Psoas muscle (tissue), 8 donors: ENCODE data around the gene RNF43. TPM values are rescaled to one million over a fixed set of nuclear protein-coding genes. Genes with fewer than 3 reads are reported as not detected.
"Not testable (repeated sequence)": the region's sequence is repeated elsewhere in the genome, so short reads cannot be mapped to it uniquely, and the experiment has no call there.

ENCODE experiments used
- ATAC-seq, 4 donors: fragments of 200-7000 bp; cut with Tn5 transposase; one replicate each; pipeline ENCODE4 v1.9.1; 2020; ENCODE audit warnings: moderate library complexity in 3 of 4, mild to moderate bottlenecking in 2 of 4
- DNase-seq, 2 donors: peaks; one replicate each; pipeline ENCODE4 v3.0.0-alpha.2; 2020
- H3K27ac ChIP-seq: fragments of 200-600 bp; one replicate; pipeline ENCODE4 v1.8.0; 2022
- H3K27me3 ChIP-seq, 3 donors: fragments of 200-600 bp in 1 of 3; one replicate each; pipeline versions ENCODE4 v1.6.1 to v1.8.0; 2013 to 2022; ENCODE audit warnings: low read length in 2 of 3, mild to moderate bottlenecking in 2 of 3, moderate library complexity in 1 of 3; ENCODE audit not compliant: insufficient read depth in 3 of 3
- H3K36me3 ChIP-seq, 2 donors: fragments of 200-600 bp in 1 of 2; one replicate each; pipeline versions ENCODE4 v1.6.1 to v1.8.0; 2013 to 2022; ENCODE audit warnings: low read depth in 1 of 2, mild to moderate bottlenecking in 1 of 2, moderate library complexity in 1 of 2; ENCODE audit not compliant: insufficient read depth in 1 of 2
- H3K4me1 ChIP-seq: fragments of 200-600 bp; one replicate; pipeline ENCODE4 v1.8.0; 2022
- H3K4me3 ChIP-seq: fragments of 200-600 bp; one replicate; pipeline ENCODE4 v1.8.0; 2022; ENCODE audit warnings: mild to moderate bottlenecking
- H3K9me3 ChIP-seq: fragments of 200-600 bp; one replicate; pipeline ENCODE4 v1.8.0; 2022
- CTCF ChIP-seq: fragments of 200-600 bp; IDR thresholded peaks from one replicate; pipeline ENCODE4 v1.8.0; 2022; ENCODE audit warnings: antibody characterized with exemption
- WGBS, 3 donors: extraction: QIAGEN DNeasy Blood & Tissue Kit; methylation state at CpG; one replicate each; pipeline versions ENCODE4 v1.1.6 to v1.1.7; 2013; 5-methylcytosine and 5-hydroxymethylcytosine counted together
- intact Hi-C, 2 donors: fragments of 100-400 bp; cut with DNase I; formaldehyde crosslinking; loops; one replicate each; pipeline versions ENCODE4 v1.11.0 to v1.14.2; 2022
- polyA plus RNA-seq, 3 donors: library from polyadenylated mRNA; stranded (reverse); fragments of 200-250 nt; gene quantifications; one replicate each; pipeline ENCODE4 v1.2.3, GENCODE V29; 2013
- total RNA-seq, 4 donors: library from RNA; stranded (reverse); fragmentation: NEBNext Ultra II Directional in 2 of 4; extraction: Animal tissue kit (Norgen Biotek cat#: 25700) in 2 of 4; gene quantifications; one replicate each; pipeline versions ENCODE4 v1.2.1 to v1.2.4, GENCODE V29; 2021 to 2023
- donor health status: healthy with polysubstance abuse.
- donor health status: DM: no; HTN: no; CAD: no; lungs with moderate emphysema.
- donor health status: Bipolar disorder and iron deficiency.
- donor health status: healthy.
- donor health status: DM: yes; HTN: yes; CAD: no.
- donor health status: DM: no; HTN: no; CAD: no.
- donor health status: DM: no; HTN: no; CAD: no.
- donor health status: DM: yes; HTN: yes; CAD: no.

Gene RNF43
- total and polyA plus RNA-seq, 7 donors, result 0.03 to 0.25 (median 0.06) TPM; not detected in 3

GRCh38 chr17:58399974-58400373 lies 17.4 kb downstream of the RNF43 start:
- Histone ChIP-seq H3K27ac (no peak overlapping the region), H3K4me1 (no peaks in the 10 kb centered on the region), H3K9me3 (no peaks in the 10 kb centered on the region), H3K4me3 (no peak overlapping the region), H3K27me3 (peaks cover 0 to 12% (median 2%) of the 10 kb centered on the region in 3 donors), H3K36me3 (no peaks in the 10 kb centered on the region)
- DNase-seq (no peak), ATAC-seq (no peak)
- WGBS, 3 donors, result 88 to 92% (median 92%) methylated on average over 3 of the region's 3 CpGs
- TF ChIP-seq CTCF, result no peak
- intact Hi-C loops, result no loop called here

- ATAC-seq (no peak), DNase-seq (no peak)
- H3K27ac ChIP-seq, result no peak overlapping the region
- H3K4me1 ChIP-seq, result no peaks in the 10 kb centered on the region
- WGBS, 3 donors, result 13 to 20% (median 16%) methylated on average over 3 of the region's 3 CpGs
- H3K4me3 ChIP-seq, result no peak overlapping the region
- intact Hi-C loops, result no loop called here
- TF ChIP-seq CTCF, result no peak
- peaks cover 0 to 17% (median 2%) of the 10 kb centered on the region in 3 donors for H3K27me3 ChIP-seq
- no peaks in the 10 kb centered on the region for H3K36me3 ChIP-seq
- no peaks in the 10 kb centered on the region for H3K9me3 ChIP-seq
Measured at GRCh38 chr17:58398574-58399266, 18.6 kb downstream of the RNF43 start.

GRCh38 chr17:58397421-58397820 lies 19.9 kb downstream of the RNF43 start:
- H3K4me1 ChIP-seq, H3K4me3 ChIP-seq, DNase-seq, H3K9me3 ChIP-seq, intact Hi-C loops, H3K36me3 ChIP-seq, ATAC-seq, H3K27ac ChIP-seq: not testable (repeated sequence)
- H3K27me3 ChIP-seq, result peaks cover 0 to 26% (median 6%) of the 10 kb centered on the region in 3 donors
- WGBS, 3 donors, result 82 to 93% (median 88%) methylated on average over 5 of the region's 5 CpGs

- 72 to 76% (median 75%) methylated on average over 4 of the region's 4 CpGs for WGBS, 3 donors
Measured at GRCh38 chr17:58396173-58396572, 21.2 kb downstream of the RNF43 start.

More at GRCh38 chr17:58396173-58396572, 21.2 kb downstream of the RNF43 start:
- no peaks in the 10 kb centered on the region for H3K4me1 ChIP-seq
- H3K27ac ChIP-seq, result no peak overlapping the region
- TF ChIP-seq CTCF, result no peak
- no peak overlapping the region for H3K4me3 ChIP-seq
- ATAC-seq, result no peak
- intact Hi-C loops, result no loop called here
- H3K36me3 ChIP-seq, result no peaks in the 10 kb centered on the region
- DNase-seq, result no peak
- H3K27me3 ChIP-seq, result peaks cover 0 to 26% (median 8%) of the 10 kb centered on the region in 3 donors
- no peaks in the 10 kb centered on the region for H3K9me3 ChIP-seq
